DOHH2 (cell line): Measurements from ENCODE around the gene CMTM3.

Experiments used
- CTCF ChIP-seq: fragments of 200-600 bp; sonication (generic); IDR thresholded peaks from one replicate; pipeline ENCODE4 v1.5.1; 2014; ENCODE audit warnings: antibody characterized with exemption, mild to moderate bottlenecking, low read depth, low read length; ENCODE audit not compliant: poor library complexity, severe bottlenecking
- EZH2phosphoT487 ChIP-seq: fragments of 200-600 bp; sonication (generic); IDR thresholded peaks from 2 replicates; pipeline ENCODE4 v1.6.1; 2017; ENCODE audit warnings: borderline replicate concordance, mild to moderate bottlenecking, antibody characterized with exemption, low read length, moderate library complexity, mixed read lengths

GRCh38 chr16:66658860-66659190 lies 54.3 kb downstream of the CMTM3 start:
- TF ChIP-seq CTCF: no peak
- no peak for TF ChIP-seq EZH2phosphoT487
